ENCODE data around the gene GPC4.

DNA sequence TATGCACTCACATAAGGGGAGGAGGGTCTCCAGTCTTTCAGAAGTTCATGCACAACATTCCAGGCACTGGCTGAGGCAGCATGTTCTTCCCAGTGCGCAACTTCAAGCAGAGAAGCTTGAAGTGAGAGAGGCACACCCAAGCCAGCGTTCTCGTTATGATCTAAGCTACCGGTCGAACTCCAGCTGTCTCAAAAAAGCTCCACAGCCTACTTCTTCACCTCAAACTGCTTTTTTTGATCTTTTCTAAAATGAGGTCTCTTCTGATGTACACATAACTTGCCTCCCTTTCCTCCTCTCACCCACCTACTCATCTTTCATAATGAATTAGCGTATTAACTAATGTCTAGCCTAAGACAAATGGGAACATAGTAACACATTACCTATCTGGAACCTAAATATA is 25.3 kb downstream of the GPC4 start:
- TF ChIP-seq, protein P1, sequence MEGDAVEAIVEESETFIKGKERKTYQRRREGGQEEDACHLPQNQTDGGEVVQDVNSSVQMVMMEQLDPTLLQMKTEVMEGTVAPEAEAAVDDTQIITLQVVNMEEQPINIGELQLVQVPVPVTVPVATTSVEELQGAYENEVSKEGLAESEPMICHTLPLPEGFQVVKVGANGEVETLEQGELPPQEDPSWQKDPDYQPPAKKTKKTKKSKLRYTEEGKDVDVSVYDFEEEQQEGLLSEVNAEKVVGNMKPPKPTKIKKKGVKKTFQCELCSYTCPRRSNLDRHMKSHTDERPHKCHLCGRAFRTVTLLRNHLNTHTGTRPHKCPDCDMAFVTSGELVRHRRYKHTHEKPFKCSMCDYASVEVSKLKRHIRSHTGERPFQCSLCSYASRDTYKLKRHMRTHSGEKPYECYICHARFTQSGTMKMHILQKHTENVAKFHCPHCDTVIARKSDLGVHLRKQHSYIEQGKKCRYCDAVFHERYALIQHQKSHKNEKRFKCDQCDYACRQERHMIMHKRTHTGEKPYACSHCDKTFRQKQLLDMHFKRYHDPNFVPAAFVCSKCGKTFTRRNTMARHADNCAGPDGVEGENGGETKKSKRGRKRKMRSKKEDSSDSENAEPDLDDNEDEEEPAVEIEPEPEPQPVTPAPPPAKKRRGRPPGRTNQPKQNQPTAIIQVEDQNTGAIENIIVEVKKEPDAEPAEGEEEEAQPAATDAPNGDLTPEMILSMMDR (conservative IDR thresholded peaks at IDR 0.05): no peak
- TF ChIP-seq ZFX (IDR thresholded peaks at IDR 0.05): no peak
